Activated naive CD4-positive, alpha-beta T cell treated with anti-CD3 and anti-CD28 coated beads, Interleukin-2, amount 50 U/mL, for 16 hours (primary cell): ENCODE data around the gene NEURL1.
"Not testable (repeated sequence)": the region's sequence is repeated elsewhere in the genome, so short reads cannot be mapped to it uniquely, and the experiment has no call there.

ENCODE experiments used
- DNase-seq: peaks from one replicate; pipeline ENCODE4 v3.0.0-alpha.2; 2020

NEURL1 gene

DNA sequence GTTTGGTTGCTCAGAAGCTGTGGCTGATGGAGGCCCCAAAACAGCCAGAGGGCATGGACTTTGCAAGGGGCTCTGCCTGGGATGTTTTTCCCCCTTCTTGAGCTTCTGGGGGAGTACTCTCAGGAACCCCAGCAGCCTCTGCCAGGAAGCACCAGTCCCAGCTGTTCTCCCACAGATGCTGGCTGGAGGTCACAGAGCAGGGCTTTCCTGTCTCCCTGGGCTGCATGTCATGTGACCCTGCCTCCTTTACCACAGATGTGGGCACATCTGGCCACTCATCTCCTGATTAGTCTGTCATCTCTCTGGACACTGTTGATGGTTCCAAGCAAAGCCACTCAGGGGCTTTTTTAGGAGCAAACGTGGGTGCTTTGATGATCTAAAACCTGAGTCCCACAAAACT is 136.7 kb downstream of the NEURL1 start:
- DNase-seq, result no peak

DNA sequence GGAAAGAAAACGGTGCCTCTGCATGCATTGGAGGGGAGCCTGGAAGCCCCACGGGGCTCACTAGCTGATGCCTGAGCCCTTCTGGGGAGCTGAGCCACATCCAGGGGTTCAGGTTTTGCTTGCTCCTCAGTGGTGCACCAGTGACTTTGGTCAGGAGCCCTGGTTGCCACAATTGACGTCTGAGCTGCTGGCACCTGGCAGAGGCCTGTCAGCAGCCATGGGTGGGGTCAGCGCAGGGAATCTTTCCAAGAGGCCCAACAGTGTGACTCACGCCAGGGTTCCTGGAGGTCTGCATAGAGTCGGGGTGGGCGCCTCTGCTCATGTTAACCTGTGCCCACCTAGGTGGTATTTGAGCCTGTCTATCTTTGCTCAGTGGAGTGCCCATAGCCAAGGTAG is 138.7 kb downstream of the NEURL1 start:
- DNase-seq, result no peak

DNA sequence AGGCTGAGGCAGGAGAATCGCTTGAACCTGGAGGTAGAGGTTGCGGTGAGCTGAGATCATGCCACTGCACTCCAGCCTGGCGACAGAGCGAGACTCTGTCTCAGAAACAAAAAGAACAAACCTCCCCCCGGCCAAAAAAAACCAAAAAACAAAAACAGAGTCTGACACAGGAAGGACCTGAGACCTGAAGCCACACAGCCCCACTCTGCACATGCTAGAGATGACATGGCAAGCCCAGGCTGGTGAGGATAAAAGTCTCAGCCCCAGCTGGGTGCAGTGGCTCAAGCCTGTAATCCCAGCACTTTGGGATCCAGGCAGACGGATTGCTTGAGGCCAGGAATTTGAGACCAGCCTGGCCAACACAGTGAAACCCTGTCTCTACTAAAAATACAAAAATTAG is 139.4 kb downstream of the NEURL1 start:
- DNase-seq, result not testable (repeated sequence)

DNA sequence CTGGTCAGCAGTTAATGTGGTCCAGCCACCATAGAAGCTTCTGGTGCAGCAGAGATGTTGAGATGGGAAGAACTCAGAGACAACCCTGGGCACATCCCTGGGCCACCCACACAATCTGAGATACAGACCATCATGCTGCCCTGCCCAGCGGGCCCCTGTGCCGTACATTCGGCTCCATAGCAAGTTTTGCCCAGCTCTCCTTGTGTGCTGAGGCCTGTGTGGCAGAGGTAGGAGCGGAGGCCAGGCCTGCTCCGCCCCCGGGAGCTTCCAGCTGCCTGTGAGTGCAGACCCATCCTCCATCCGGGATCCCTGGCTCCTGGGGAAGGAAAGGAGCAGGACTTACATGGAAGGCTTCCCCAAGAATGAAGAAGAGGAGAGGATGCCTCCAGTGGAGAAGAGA is 140.3 kb downstream of the NEURL1 start:
- no peak for DNase-seq

DNA sequence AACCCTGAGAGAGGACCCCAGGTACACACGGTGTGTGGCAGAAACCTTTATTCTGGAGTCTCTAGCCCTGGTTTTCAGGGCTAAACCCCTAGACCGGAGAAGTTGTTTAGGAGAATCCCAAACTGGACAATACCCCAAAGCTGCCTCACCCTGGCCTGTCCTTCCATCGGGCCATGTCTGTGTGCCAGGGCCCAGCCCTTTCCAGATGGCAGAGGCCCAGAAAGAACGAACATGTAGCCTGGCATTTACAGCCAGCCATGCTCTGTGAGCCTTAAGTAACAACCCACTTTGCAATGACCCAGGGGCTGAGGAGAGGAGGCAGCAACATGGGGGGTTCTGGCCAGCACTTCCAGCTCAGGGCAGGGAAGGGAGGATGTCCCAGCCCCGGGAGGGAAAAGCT is 142.1 kb downstream of the NEURL1 start:
- DNase-seq, result no peak

DNA sequence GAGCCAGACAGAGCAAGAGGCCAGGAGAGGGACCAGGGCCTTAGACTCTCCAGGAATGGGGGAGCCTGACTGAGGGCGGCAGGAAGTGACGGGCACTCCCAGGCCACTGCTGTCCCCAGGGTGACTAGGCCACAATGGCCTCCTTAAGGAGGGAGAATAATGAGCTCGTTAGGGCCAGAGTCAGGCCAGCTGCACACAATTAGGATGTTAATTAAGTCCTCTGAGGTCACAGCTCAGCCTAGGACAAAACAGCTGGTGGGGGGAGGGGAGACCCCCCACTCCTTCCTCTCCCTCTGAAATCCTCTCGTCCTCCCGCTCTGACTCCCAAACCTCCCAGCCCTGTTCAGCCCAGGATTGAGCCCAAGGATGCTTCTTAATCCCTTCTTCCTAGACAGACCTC is 143.0 kb downstream of the NEURL1 start:
- no peak for DNase-seq

DNA sequence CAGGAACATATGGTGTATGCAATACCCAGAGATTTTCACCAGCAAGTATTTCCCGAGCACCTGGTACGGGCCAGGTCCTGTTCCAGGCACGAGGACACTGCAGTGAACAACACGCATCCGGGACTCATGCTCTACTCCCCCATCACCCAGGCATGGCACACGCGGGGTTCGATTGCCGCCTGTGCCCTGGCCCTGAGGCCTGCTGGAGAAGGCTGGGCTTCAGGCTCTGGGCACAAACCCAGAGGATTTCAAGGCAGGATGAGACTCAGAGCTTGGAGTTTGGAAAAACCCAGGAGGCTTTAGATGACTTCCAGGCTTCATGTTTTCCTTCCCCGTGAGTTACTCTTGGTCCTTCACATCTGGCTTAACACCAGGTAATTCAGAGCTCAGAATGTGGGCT is 143.5 kb downstream of the NEURL1 start:
- DNase-seq, result no peak

DNA sequence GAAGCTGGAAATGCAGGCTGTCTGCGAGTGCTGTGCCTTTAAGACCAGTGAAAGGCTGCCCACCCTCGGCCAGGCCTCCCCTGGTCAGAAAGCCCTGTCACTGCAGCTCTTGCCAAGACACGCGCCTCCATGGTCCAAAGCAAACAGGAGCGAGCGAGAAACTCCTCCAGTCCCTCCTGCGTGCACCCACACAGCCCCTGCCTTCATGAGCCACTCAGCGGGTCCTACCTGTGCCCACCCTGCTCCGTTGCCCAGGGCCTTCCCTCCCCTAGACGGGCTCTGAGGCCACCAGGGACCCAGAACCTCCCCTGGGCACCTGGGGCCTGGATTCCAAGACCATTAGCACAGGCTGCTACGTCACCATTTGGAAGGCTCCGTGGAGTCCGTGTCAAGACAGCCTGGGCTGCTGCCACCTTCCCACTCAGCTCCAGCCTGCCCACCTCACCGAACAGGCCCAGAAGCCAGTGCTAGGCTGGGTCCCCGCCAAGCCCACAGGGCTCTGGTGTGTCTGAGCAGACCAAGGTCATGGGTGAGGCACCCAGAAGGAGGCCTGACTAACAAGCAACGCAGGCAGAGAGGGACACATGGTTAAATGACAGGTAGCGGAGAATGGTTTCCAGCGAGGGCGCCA is 144.5 kb downstream of the NEURL1 start:
- no peak for DNase-seq

DNA sequence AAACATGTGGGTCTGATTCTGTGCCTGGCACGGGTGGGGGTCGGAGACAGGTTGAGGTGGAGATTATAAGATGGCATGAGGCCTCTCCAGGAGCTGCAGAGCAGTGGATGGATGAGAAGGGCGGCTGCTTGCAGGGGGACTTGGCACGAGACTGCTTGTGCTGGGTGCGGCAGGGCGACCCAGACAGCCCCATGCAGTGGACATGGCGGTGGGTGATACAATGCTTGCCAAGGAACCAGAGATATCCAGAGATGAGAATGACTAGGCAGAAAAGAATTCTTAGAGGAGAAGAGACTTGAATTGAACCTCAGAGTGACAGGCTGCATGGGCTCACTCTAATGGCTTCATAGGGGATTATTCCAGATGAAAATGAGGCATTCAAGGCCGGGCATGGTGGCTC is 145.4 kb downstream of the NEURL1 start:
- DNase-seq, result no peak

DNA sequence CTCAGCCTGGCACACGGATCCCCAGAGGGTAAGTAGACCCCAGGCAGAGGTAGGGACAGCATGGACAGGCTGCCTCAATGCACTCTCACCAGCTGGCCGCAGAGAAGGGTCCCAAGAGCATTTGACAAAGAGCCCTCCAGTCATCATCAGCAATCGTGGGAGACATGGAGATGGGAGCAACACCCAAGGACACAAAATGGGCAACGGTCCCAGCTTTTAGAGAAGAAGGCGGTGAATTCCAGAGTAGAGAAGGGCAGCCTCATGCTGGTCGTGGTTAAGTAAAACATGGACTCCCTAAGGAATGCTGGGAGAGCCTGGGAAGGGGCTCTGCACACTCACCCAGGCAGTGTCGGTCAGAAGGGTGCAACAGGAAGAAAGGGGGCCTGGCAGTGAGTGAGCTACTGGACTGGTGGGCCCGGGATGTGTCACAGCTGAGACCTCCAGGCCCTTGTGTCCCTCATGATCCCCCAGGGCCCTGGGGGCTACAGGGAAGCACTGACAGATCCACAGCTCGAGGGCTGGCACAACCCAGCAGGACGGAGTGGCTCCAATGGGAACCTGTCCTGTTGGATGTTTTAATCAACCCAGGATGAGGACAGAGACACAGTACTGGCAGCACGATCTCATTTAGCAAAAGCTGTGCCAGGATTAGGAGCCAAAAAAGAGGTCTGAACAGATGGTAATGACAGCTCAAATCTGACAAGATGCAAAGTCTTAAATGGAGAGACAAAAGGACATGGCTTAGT is 147.1 kb downstream of the NEURL1 start:
- DNase-seq, result no peak

DNA sequence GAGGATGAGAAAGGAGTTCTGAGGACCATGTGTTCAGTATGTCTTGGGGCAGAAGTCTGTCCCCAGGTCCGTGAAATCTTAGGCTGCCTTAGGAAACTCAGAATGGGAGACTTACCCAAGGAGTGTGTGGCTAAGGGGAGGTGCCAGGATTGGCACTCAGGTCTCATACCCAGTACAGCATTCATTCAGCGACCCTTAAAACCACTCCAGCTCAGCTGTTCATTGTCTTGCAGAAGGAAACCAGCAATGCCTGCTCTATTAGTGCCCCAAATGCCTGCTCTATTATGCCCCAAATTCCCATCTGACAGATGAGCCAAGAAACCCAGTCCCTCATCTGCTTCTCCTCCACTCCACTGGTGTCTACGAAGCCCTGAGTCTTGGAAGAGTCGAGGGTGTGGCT is 147.8 kb downstream of the NEURL1 start:
- no peak for DNase-seq
